Body of pancreas (tissue), 4 donors: ENCODE data around the gene METTL8.

Experiments used
- POLR2A ChIP-seq, 3 donors: fragments of 450-650 bp; IDR thresholded peaks; one replicate each; pipeline ENCODE4 v1.6.1; 2016; ENCODE audit warnings: antibody characterized with exemption in 3 of 3, mild to moderate bottlenecking in 2 of 3
- TF ChIP-seq, protein P1 (sequence below), 7 experiments: fragments of 450-650 bp in 4 of 7; fragments of 200-600 bp in 3 of 7; sonication (generic) in 3 of 7; IDR thresholded peaks; one replicate each; pipeline ENCODE4 v1.5.1; 2016 to 2019; ENCODE audit warnings: antibody characterized with exemption in 7 of 7

GRCh38 chr2:171389325-171389724 is 44.5 kb downstream of the METTL8 start:
- TF ChIP-seq, protein P1, sequence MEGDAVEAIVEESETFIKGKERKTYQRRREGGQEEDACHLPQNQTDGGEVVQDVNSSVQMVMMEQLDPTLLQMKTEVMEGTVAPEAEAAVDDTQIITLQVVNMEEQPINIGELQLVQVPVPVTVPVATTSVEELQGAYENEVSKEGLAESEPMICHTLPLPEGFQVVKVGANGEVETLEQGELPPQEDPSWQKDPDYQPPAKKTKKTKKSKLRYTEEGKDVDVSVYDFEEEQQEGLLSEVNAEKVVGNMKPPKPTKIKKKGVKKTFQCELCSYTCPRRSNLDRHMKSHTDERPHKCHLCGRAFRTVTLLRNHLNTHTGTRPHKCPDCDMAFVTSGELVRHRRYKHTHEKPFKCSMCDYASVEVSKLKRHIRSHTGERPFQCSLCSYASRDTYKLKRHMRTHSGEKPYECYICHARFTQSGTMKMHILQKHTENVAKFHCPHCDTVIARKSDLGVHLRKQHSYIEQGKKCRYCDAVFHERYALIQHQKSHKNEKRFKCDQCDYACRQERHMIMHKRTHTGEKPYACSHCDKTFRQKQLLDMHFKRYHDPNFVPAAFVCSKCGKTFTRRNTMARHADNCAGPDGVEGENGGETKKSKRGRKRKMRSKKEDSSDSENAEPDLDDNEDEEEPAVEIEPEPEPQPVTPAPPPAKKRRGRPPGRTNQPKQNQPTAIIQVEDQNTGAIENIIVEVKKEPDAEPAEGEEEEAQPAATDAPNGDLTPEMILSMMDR (IDR thresholded peaks at IDR 0.05), result no peak
- TF ChIP-seq POLR2A (IDR thresholded peaks at IDR 0.05), result no peak
